ENCODE measurements around the gene TOP2A.
A peak's percentile ranks its signal among the peaks of the same experiment; 100 is the strongest.
"Not testable (repeated sequence)": the region's sequence is repeated elsewhere in the genome, so short reads cannot be mapped to it uniquely, and the experiment has no call there.

TOP2A gene

DNA sequence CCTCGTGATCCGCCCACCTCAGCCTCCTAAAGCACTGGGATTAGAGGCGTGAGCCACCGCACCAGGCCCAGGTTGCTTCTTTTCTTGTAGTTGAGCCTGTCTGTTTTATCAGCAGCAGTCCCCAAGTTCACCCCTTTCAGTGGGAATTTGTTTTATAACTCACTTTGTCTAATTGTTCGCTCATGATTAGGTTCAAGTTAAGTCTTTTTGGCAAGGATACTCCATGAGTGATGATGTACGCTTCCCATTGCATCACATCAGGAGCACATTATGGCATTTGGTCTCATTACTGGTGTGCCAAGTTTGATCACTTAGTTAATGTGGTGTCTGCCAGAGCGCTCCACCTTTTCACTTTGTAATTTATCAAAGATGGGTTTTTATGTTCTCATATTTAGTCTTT is 38.7 kb downstream of the TOP2A start:
- H3K9ac ChIP-seq (ENCODE audit: insufficient read length): no peak overlapping the region
- TF ChIP-seq EZH2 (IDR thresholded peaks at IDR 0.05): no peak
- no peak for TF ChIP-seq POLR2AphosphoS5 (IDR thresholded peaks at IDR 0.05; ENCODE audit: borderline replicate concordance, low read depth, low read length)
- peak overlapping the region; percentile 46; the same call in 1 of the 2 replicates for H3K27ac ChIP-seq
- 0 out of 2 replicates have a peak, but pooled peaks cover 2% of the 10 kb centered on the region for H3K36me3 ChIP-seq (ENCODE audit: insufficient read depth, low read length)
- no peak overlapping the region for H3K4me3 ChIP-seq
- no peak for DNase-seq (ENCODE audit: low read depth, low spot score)
- H3K9me3 ChIP-seq (ENCODE audit: low read depth, low read length): no peaks in the 10 kb centered on the region

GRCh38 chr17:40377832-40378231 is 39.9 kb downstream of the TOP2A start:
- H3K9ac ChIP-seq (ENCODE audit: insufficient read length): no peak overlapping the region
- no peak for TF ChIP-seq EZH2 (IDR thresholded peaks at IDR 0.05)
- TF ChIP-seq FOXP2 (optimal IDR thresholded peaks at IDR 0.05; ENCODE audit: control extremely low read depth, extremely low read length, insufficient read depth): no peak
- TF ChIP-seq POLR2AphosphoS5 (IDR thresholded peaks at IDR 0.05; ENCODE audit: borderline replicate concordance, low read depth, low read length): no peak
- no peak overlapping the region for H3K4me3 ChIP-seq
- no peaks in the 10 kb centered on the region for H3K36me3 ChIP-seq (ENCODE audit: insufficient read depth, low read length)
- no peak overlapping the region for H3K27ac ChIP-seq
- H3K9me3 ChIP-seq (ENCODE audit: low read depth, low read length): no peaks in the 10 kb centered on the region
- DNase-seq (ENCODE audit: low read depth, low spot score): no peak

DNA sequence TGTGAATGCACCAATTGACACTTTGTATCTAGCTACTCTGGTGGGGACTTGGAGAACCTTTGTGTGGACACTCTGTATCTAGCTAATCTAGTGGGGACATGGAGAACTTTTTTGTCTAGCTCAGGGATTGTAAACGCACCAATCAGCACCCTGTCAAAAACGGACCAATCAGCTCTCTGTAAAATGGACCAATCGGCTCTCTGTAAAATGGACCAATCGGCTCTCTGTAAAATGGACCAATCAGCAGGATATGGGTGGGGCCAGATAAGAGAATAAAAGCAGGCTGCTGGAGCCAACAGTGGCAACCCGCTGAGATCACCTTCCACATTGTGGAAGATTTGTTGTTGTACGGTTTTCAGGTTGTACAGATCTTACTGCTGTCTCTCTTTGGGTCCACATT is 41.2 kb downstream of the TOP2A start:
- DNase-seq (ENCODE audit: low read depth, low spot score); H3K36me3 ChIP-seq (ENCODE audit: insufficient read depth, low read length); H3K27ac ChIP-seq; H3K9me3 ChIP-seq (ENCODE audit: low read depth, low read length); H3K9ac ChIP-seq (ENCODE audit: insufficient read length); H3K4me3 ChIP-seq: not testable (repeated sequence)

GRCh38 chr17:40375786-40376185 is 41.9 kb downstream of the TOP2A start:
- H3K36me3 ChIP-seq (ENCODE audit: insufficient read depth, low read length); H3K27ac ChIP-seq; DNase-seq (ENCODE audit: low read depth, low spot score); H3K9me3 ChIP-seq (ENCODE audit: low read depth, low read length); H3K4me3 ChIP-seq; H3K9ac ChIP-seq (ENCODE audit: insufficient read length): not testable (repeated sequence)

DNA sequence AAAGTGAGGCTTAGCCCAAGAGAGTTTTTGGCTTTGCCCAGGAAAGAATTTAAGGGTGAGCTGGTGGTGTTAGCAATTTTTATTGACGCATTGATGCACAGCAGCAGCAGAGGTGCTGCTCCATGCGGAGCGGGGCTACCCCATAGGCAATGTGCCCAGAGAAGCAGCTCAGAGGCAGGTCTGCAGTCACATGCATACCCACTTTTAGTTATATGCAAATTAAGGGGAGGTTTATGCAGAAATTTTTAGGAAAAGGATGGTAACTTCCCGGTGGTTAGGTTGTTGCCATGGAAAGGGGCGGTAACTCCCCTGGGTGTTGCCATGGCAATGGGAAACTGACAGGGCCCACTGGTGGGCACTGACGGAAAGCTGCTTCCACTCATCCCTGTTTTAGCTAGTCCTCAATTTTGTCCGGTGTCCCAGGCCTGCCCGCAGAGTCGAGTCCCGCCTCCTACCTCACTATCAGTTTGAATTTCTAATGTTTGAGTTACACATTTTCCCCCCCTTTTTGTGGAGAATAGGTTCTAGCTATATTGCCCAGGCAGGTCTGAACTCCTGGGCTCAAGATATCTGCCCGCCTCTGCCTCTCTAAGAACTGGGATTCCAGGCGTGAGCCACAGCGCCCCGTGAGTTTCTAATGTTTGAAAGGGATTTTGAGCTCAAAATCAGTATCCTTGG is 42.7 kb downstream of the TOP2A start:
- no peak for DNase-seq (ENCODE audit: low read depth, low spot score)
- H3K9me3 ChIP-seq (ENCODE audit: low read depth, low read length): no peaks in the 10 kb centered on the region
- no peaks in the 10 kb centered on the region for H3K36me3 ChIP-seq (ENCODE audit: insufficient read depth, low read length)
- no peak overlapping the region for H3K27ac ChIP-seq
- no peak overlapping the region for H3K9ac ChIP-seq (ENCODE audit: insufficient read length)
- no peak for TF ChIP-seq EZH2 (IDR thresholded peaks at IDR 0.05)
- TF ChIP-seq POLR2AphosphoS5 (IDR thresholded peaks at IDR 0.05; ENCODE audit: borderline replicate concordance, low read depth, low read length): no peak
- TF ChIP-seq FOXP2 (optimal IDR thresholded peaks at IDR 0.05; ENCODE audit: control extremely low read depth, extremely low read length, insufficient read depth): no peak
- H3K4me3 ChIP-seq: no peak overlapping the region

- H3K36me3 ChIP-seq (ENCODE audit: insufficient read depth, low read length): no peaks in the 10 kb centered on the region
- TF ChIP-seq POLR2AphosphoS5 (IDR thresholded peaks at IDR 0.05; ENCODE audit: borderline replicate concordance, low read depth, low read length): no peak
- TF ChIP-seq FOXP2 (optimal IDR thresholded peaks at IDR 0.05; ENCODE audit: control extremely low read depth, extremely low read length, insufficient read depth): no peak
- TF ChIP-seq EZH2 (IDR thresholded peaks at IDR 0.05): no peak
- H3K27ac ChIP-seq: no peak overlapping the region
- no peak overlapping the region for H3K9ac ChIP-seq (ENCODE audit: insufficient read length)
- no peak overlapping the region for H3K4me3 ChIP-seq
- no peaks in the 10 kb centered on the region for H3K9me3 ChIP-seq (ENCODE audit: low read depth, low read length)
- no peak for DNase-seq (ENCODE audit: low read depth, low spot score)
These were observed 43.7 kb downstream of the TOP2A start for GRCh38 chr17:40373999-40374398.

DNA sequence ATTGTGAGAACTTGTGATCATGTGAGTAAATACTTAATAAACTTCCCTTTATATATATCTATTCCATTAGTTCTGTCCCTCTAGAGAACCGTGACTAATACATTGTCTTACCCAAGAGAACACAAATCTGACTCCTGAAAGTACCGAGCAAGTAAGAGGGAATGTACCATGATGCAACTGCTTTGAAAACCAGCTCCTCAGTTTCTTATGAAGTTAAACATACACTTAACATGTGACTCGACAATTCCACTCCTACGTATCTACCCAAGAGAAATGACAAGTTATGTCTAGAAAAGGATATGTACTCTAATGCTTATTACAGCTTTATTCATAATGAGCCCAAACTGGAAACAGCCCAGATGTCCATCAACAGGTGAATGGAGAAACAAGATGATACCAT is 44.4 kb downstream of the TOP2A start:
- no peak overlapping the region for H3K9ac ChIP-seq (ENCODE audit: insufficient read length)
- no peak overlapping the region for H3K27ac ChIP-seq
- no peak overlapping the region for H3K4me3 ChIP-seq
- H3K36me3 ChIP-seq (ENCODE audit: insufficient read depth, low read length): no peaks in the 10 kb centered on the region
- H3K9me3 ChIP-seq (ENCODE audit: low read depth, low read length): no peaks in the 10 kb centered on the region
- no peak for DNase-seq (ENCODE audit: low read depth, low spot score)
- TF ChIP-seq EZH2 (IDR thresholded peaks at IDR 0.05) (no peak), POLR2AphosphoS5 (IDR thresholded peaks at IDR 0.05; ENCODE audit: borderline replicate concordance, low read depth, low read length) (no peak), FOXP2 (optimal IDR thresholded peaks at IDR 0.05; ENCODE audit: control extremely low read depth, extremely low read length, insufficient read depth) (no peak)

DNA sequence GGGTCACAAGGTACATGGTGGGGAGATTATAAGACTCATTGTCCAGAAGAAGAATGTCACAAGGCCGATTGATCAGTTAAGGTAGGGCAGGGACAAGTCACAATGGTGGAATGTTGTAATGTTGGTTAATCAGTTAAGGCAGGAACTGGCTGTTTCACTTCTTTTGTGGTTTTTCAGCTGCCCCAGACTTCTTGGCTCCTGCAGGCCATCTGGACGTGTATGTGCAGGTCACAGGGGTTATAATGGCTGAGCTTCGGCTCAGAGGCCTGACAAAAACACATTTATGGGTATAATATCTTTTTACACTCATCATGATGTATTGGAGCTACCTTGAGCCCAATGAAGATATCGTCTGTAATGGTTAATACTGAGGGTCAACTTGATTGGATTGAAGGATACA is 45.1 kb downstream of the TOP2A start:
- not testable (repeated sequence) for H3K27ac ChIP-seq; H3K4me3 ChIP-seq; H3K36me3 ChIP-seq (ENCODE audit: insufficient read depth, low read length); H3K9ac ChIP-seq (ENCODE audit: insufficient read length); H3K9me3 ChIP-seq (ENCODE audit: low read depth, low read length); DNase-seq (ENCODE audit: low read depth, low spot score)

DNA sequence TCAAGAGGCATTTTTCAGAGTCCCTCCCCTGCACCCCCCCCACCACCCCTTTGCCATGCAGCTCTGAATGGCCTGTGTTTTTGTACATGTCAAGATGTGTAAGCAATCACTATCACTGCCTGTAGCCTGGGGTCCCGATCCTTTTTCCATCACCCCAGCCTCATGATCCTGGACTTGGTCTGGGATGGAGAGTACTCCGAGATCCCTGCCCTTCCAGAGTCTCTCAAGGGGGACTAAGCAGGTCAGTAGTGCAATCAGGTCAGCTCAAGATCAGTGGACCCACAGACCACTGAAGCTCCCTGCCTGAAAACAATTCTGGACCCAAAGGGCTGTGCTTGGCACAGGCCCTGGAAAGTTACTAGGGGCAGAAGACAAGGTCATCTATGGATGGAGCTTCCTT is 45.7 kb downstream of the TOP2A start:
- H3K4me3 ChIP-seq: no peak overlapping the region
- H3K27ac ChIP-seq: no peak overlapping the region
- H3K36me3 ChIP-seq (ENCODE audit: insufficient read depth, low read length): no peaks in the 10 kb centered on the region
- no peaks in the 10 kb centered on the region for H3K9me3 ChIP-seq (ENCODE audit: low read depth, low read length)
- TF ChIP-seq EZH2 (IDR thresholded peaks at IDR 0.05): no peak
- TF ChIP-seq POLR2AphosphoS5 (IDR thresholded peaks at IDR 0.05; ENCODE audit: borderline replicate concordance, low read depth, low read length): no peak
- no peak for TF ChIP-seq FOXP2 (optimal IDR thresholded peaks at IDR 0.05; ENCODE audit: control extremely low read depth, extremely low read length, insufficient read depth)
- no peak overlapping the region for H3K9ac ChIP-seq (ENCODE audit: insufficient read length)
- no peak for DNase-seq (ENCODE audit: low read depth, low spot score)
